Kidney capillary endothelial cell (primary cell): Measurements from ENCODE around the gene ACOT2.

Source experiments
- DNase-seq: peaks from one replicate; pipeline ENCODE4 v3.0.0-alpha.2; 2018; ENCODE audit warnings: low spot score

Gene ACOT2

GRCh38 chr14:73613419-73613963 is 44.5 kb downstream of the ACOT2 start:
- no peak for DNase-seq

- no peak for DNase-seq
Measured at GRCh38 chr14:73616831-73617230, 47.8 kb downstream of the ACOT2 start.

GRCh38 chr14:73619524-73619923 is 50.5 kb downstream of the ACOT2 start:
- DNase-seq = no peak

DNA sequence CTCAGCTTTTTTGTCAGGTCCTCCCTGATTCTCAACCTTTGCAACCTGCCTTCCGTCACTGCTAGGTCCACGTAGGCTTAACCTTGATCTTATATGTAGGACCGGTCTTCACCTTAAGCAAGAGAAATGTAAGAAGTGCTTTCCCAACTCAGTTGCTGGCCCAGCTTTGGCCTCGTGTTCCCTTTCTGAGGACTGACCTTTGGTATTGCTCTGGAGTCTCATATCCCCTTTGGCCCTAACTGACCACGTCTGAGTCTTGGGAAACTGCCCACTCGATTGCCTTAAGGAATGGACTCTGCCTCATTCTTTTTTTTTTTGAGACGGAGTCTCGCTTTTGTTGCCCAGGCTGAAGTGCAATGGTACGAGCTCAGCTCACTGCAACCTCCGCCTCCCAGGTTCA is 51.3 kb downstream of the ACOT2 start:
- DNase-seq = no peak

DNA sequence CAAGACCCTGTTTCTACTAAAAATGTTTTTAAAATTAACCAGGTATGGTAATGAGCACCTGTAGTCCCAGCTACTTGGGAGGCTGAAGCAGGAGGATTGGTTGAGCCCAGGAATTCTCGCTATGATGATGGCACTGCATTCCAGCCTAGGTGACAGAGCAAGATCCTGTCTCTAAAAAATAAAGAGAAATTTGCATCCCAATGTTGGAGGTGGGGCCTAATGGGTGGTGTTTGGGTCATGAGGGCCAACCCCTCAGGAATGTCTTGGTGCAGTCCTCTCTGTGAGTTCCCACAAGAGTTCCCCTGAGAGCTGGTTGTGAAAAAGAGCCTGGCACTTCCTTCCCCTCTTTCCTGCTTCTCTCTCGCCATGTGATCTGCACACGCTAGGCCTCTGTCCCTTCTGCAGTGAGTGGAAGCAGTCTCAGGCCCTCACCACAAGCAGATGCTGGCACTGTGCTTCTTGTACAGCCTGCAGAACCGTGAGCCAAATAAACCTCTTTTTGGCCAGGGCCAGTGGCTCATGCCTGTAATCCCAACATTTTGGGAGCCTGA is 54.6 kb downstream of the ACOT2 start:
- no peak for DNase-seq
